Activated T-cell treated with anti-CD3 and anti-CD28 coated beads for 48 hours (primary cell): Measurements from ENCODE around the gene TREH.

Experiments
- DNase-seq: peaks from one replicate; pipeline ENCODE4 v3.0.0-alpha.2; 2020; ENCODE audit warnings: low read depth

TREH gene

DNA sequence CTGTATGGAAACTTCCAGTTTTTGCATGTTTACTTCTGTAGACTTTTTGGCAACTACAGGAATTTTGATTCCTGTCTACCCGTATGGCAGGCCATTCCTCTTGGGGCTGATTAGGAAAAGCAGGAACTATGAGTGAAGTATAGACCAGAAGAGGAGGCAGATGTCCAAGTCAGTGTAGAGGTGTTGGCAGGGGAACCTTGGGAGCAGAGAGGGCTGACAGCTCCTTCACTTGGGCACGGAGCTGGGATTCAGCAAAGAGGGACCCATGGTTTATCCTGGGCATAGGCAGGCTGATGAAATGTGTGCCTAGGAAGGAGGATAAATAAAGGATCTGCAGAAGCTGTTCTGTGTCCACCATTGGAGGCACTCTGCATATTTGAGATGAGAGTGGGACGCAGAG is 33.1 kb downstream of the TREH start:
- no peak for DNase-seq

DNA sequence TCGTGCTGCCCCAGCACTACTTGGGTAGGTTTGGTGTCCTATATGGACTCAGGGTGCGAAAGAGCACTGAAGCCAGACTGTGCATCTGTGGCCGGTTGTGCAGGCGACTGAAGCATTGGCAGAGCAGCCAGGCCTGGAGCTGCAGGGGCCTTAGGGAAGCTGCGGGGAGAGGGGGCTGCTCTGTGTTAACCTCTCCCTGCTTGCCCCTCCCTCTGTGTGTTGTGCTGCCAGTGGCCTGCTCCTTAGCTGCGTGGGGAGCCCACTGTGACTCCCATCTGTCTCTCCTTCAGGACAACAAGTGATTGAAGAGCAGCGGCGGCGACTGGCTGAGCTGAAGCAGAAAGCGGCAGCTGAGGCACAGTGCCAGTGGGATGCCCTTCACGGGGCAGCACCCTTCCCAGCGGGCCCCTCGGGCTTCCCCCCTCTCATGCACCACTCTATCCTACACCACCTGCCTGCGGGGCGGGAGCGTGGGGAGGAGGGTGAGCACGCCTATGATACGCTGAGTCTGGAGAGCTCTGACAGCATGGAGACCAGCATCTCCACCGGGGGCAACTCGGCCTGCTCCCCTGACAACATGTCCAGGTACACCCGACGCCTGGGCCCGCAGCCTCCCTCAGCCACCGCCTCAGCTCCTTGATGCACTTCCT is 34.3 kb downstream of the TREH start:
- DNase-seq, result no peak

DNA sequence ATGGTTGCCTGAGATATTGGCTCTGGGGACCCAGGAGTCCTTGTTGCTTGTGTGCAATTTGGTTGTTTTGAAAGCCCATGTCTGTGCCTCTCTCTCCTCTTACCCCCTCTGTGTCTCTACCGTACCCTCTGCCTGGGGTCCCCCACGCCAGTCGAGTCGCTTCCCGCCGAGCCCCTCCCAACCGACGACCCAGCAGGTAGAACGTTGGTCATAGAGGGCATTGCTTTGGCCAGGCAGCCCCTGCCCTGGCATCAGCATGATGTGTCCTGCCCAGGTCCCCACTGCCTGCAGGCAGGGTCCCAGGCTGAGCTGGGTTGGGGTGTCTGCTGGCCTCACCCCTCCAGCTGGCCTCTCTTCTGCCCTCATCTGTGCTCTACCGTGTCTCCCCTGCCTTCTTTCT is 35.0 kb downstream of the TREH start:
- DNase-seq, result no peak

DNA sequence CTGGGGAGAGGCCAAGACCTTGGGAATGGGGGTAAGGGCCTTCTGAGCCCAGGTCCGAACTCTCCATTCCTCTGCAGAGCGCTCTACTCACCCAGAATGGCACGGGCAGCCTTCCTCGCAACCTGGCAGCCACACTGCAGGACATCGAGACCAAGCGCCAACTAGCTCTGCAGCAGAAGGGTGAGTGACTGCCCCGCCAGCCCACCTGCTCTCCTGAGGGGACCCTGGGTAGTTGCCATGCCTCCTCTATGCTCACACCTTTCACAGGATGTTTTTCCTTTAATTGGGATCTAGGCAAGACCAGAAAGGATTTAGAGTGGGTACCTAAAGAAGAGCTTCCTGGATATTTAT is 35.5 kb downstream of the TREH start:
- no peak for DNase-seq

DNA sequence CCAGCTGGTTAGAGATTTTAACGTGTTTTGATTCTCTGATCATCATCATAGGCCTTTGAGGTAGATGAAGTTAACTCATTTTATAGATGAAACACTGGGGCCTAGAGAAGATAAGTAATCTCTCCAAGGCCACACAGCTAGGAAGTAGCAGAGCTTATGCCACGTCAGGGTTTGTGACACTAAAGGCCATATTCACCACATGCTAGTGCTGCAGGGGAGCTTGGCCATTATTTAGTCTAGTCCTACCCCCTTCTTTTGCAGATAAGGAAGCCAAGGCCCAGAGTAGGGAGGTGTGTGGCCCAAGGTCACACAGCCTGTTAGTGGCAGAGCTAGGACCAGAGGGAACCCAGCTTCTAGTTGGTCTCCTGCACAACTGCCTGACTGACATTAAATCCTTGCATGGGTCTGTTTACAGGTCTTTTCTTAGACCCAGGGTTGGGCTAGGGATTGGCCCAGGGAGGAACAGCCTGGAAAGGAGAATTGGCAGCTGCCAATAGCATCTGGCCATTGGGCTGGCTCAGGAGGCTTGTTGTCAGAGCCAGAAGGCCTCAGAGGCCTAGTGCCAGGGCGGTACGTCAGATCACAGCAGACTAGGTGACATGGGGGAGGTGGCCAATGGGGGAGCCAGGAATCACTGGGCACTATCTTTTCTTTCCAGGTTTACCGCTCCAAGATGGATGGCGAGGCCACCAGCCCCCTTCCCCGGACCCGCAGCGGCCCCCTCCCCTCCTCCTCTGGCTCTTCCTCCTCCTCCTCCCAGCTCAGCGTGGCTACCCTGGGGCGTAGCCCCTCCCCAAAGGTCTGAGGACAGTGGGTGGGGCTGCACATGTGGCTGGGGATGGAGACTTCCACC is 36.1 kb downstream of the TREH start:
- DNase-seq, result no peak

DNA sequence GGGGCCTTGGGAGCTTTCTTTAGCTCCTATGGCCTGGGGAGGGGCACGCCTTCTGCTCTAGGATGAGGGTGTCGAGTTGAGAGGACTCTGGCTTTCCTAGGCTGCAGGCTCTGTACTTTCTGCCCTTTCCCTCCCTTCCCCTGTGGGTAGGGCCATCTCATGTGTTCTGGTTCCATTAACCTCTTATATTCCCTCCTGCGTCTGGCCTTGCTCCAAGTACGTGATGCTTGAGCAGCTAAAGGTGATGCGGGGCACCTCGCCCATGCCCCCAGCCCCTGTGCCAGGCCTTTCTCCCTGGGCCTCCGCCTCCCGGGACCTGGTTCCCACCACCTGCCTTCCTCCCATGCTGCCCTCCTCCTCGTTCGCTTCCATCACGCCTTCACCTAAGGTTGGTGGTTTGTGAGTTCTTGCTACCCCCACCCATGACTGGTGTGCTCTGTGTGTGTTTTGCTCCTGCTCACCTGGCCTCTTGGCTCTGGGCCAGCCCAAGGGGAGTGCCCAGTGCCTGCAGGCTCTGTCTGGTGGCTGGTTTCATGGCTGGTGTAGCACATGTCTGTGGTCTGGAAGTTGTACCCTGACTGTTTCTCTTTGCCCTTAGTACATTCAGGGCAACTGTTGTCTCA is 37.9 kb downstream of the TREH start:
- DNase-seq, result no peak

DNA sequence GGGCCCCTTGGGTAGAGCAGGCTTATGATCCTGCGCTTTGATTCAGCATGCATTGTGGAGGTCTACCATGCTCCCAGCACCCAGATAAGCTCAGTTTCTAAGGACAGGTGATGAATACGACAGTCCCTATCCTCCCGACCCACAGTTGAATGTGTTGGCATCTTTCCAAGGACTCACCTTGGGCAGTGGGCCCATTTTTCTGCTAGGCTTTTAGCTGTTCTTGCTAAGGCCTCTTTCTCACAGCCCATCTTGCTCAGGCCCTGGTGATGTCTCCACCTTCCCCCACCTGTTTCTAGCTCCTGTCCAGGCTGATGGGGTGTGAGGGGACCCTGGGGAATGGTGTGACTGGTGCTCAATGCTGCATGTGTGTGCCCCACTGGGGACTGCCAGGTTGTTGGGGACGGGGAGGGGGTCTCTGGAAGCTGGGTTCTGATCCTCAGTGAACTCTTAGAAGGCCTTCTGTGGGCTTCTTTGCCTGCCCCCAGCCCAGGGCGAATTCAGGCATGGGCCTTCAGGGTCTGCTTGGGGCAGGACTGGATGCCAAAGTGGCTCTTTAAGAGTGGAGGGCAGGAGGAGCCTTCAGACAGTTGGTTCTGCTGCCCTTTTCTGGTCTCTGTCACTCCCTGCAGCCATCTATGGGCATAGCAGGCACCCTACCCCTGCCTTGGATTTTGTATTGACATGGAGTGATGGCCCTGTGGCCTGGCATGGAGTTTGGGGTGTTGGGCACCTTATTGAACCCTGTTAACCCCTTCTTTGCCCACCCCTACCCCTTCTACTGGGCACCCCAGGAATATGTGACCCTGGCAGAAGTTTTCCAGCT is 38.9 kb downstream of the TREH start:
- DNase-seq, result no peak

DNA sequence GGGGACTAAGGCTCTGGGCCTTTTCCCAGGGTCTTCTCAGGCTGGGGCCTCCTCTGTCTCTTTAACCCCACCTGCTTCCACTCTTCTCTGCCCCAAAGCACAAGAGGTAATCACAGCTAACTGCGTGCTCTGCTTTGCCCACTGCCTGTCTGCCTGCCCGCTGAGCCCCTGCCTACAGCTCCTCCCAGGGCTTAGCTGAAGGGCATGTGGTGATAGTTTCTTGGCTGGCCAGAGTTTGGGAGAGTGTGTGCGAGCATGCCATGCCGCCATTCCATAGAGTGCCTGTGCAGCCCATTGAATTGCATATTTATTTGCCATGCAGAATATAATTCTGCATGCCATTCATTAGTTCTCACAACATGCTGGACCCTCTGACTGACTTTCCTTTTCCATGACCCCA is 39.6 kb downstream of the TREH start:
- DNase-seq, result no peak

DNA sequence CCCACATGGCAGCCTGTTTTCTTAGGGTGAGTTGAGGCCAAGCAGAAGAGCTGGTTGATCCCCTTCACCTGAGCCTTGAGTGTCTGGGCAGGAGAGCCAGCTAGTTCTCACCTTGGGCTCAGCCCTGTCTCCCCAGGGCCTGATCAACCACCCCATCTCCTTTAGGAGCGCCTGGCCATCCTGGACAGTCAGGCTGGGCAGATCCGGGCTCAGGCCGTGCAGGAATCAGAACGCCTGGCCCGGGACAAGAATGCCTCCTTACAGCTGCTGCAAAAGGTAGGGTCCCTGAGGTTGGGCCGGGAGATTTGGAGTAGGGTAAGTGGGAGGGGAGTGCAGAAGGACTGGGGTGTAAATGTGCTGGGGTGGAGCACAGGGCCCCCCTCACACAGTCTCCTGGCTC is 40.7 kb downstream of the TREH start:
- no peak for DNase-seq

DNA sequence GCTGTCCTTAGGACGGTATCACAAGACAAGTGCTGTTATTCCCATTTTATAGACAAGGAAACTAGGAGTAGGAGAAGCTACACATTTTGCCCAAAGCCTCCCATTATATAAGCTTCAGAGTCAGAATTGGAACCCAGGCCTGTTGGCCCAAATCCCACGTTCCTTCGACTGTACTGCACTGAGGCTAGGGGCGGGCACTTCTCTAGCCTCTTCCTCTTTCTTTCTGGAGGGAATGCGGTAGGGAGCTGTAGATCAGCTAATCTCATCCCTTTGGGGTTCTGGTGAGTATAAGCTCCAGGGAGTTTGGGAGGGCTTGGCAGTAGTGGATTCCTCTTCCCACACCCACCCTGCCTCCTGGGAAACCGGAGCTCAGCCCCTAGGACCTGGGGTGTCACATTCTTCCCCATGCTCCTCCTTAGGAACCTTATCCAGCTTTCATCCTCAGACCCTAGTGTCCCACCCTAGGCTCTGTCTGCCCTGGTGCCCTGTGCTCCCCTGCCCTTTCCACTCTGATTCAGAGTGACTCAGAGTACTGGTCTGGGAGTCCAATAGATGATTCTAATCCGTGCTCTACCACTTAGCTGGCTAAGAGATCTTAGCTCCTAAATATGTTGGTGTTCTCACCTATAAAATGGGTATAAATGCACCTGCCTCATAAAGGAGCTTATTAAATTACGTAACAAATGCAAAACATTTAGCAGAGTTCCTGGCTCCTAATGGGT is 42.7 kb downstream of the TREH start:
- DNase-seq, result no peak

DNA sequence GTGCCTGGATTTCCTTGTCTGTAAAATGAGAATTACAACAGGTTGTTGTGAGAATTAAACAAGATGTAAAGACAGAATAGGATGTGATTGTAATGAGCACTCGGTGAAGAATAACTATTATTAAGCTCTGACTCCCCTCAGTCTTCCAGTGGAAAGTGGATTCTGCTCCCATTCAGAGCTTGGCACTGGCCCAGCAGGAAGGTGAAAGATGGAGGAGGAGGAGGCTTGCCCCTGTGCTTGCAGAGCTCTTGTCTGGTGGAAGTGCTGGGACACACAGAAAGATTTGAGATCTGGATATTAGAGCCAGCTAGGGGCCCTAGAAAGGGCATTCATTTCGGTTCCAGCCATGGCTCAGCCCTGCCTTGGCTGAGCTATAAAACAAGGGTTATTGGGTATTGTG is 43.8 kb downstream of the TREH start:
- no peak for DNase-seq

DNA sequence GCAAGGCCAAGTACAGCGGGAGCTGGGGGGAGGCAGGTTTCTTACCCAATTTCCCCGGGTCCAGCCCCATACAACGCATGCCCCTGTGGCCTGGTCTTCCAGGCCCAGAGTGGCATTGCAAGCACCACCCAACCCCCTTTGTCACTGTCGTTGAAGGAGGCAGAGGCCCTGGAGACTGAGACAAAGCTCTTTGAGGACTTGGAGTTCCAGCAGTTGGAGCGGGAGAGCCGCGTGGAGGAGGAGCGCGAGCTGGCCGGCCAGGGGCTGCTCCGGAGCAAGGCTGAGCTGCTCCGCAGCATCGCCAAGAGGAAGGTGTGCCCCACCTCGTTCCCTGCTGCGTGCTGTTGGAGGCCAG is 44.2 kb downstream of the TREH start:
- no peak for DNase-seq

DNA sequence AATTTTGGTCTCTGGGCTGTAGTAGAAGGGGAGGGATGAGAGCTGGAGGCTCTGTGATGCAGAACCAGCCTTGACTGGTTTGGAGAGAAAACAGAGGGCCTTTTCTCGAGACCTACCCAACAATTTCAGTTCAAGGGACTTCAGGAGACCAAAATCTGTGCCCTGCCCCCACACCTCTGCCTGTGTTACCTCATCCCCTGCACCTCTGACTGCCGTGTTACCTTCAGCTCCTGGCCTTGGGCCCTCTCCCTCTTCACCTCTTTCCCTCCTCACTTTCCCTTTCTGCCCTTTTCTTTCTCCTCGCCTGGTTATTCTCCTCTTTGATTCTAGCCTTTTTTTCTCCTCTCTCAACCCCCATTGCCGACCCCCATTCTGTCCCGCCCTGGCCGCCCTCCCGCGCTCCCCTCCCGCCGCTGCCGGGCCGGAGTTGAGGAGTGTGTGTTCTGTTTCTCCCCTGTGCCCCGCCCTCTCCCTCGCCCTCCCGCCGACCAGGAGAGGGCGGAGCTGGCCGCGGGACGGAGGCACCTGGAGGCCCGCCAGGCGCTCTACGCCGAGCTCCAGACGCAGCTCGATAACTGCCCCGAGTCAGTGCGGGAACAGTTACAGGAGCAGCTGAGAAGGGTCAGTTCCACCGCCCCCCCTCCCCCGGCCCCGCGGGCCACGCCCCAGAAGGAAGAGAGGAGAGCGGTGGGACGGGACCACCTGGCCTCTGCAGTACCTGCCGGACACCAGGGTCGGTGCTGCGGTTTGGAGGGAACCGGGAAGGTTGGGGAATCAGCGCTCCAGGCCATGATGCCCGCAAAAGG is 44.8 kb downstream of the TREH start:
- DNase-seq, result no peak

DNA sequence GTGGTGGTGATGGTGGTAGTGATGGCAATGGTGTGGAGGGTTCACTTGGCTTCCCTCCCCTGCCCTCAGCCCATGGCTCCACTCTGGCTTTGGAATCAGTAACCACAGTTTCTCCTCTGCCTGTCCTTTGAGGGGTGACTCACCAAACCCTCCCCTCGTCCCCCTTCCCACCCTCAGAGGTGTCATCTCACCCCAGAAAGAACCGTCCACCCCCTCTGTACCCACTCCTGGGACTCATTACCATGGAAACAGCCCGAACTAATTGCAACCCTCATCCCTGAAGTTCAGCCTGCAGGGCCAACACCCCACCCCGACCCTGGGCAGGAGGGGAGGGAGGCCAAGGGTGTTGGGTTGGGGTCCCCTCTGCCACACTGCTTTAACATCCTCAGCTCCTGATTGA is 45.5 kb downstream of the TREH start:
- DNase-seq, result no peak

DNA sequence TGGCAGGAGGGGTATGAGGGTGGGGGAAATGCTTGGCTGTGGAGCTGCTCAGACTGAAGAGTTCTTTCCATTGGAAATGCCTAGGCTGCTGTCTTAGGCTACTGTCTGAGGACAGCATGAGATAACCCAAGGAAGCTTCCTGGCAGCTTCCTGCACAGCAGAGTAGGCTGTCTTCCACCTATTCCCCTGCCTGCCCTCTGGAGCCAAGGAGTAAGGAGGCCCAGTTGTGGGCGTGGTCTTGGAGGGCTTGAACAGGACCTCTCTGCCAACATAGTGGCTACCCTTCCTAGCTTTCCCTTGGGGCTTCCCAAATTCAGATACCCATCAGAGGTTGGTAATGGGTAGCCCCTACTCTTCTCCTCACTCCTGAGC is 46.1 kb downstream of the TREH start:
- no peak for DNase-seq

DNA sequence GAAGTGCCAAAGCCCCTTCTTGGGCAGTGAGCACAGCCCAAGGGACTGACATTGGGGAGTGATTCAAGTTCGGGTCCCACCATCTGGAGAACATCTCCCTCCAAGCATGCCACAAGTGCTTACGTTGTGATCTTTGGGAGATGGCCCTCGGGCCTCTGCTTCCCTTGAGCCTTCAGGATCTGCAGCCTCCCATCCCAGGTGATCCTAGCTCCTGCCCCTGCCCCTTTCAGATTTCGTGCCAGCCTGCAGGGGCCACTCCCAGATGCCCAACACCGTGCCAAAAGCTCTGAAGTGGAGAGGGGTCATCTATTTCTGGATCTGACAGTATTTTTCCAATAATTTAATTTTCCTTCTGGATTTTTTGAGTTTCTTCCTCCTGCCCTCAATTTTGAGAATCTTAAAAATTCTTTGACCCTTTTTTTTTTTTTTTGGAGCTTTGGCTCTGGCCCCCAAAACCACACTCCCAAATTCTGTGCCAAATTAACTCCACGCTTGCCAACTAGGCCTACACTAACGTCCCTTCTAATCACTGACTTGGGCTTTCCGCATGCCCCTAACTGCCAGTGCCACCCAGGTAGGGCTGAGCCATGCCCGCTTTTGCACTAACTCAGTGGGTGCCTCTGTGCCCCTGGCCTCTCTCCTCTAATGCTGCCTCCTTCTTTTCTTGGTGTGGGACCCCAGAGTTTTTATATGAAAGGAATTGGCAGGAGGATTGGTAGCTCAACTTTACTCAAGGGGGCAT is 46.7 kb downstream of the TREH start:
- DNase-seq, result no peak

DNA sequence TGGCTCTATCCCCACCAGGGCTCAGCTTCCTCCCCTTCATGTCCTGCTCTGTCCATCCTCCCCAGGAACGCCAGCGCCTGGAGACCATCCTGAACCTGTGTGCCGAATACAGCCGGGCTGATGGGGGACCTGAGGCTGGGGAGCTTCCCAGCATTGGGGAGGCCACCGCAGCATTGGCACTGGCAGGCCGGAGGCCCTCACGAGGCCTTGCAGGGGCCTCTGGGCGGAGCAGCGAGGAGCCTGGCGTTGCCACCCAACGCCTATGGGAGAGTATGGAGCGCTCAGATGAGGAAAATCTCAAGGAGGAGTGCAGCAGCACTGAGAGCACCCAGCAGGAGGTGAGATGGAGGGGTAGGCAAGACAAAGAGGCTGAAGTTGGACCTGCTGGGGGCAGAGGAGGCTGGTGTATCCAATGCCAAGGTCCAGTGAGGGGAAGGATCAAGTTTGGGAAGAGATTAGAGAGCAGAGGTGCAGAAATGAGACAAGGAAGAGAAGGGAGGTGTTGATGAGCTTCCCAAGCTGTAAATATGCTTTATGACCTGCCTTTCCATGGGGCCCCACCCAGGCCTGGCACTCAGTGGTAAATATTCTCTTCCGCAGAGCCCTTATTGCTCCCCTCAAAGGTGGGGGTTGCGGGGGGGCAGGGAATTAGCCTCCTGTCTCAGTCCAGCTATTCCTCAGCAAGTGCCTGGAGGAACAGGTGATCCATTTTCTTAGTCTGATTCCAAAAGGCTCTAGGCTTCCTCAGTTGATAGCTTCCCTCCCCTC is 48.1 kb downstream of the TREH start:
- no peak for DNase-seq

DNA sequence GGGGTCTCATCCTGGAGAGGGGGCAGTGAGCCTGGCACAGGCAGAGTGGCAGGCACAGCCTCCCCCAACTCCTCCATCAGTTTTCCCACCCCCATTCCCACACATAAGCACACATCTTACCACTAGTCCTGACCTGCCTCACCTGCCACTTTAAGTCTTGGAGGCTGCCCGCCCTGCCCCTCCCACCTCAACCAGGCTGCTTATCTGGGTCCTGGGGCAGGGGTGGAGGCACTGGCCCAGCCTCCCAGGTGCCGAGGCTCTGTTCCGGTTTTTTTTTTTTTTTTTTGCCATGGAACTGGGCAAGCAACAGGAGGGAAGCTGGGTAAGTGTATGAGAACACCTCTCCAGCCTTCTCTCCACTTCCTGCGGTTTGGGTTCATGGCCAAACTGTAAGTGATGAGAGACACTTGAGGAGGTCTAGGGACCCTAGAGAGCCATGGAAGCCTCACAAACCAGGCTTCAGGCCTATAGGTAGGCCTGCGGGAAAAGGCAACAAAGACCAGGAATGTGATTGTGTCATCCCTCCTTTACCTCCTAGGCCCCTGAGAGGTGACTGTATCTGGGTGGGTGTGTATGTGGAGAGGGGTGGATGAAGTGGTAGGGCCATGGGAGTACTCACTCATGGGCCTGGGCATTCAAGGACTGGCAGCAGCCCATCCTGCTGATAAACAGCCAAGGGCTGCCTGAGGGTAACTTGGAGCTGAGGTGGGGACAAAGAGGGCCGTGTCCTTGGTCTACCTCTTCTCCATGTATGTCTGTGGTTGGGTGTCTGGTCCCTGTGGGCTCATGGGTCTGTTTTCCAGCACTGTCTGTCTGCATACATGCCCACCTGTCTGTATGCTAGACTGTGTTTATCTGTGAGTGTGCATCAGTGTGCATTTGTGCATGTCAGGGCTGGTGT is 49.4 kb downstream of the TREH start:
- DNase-seq, result no peak
